Colonic mucosa (tissue), 4 donors: ENCODE results near the gene FREM1. TPM values are rescaled to one million over a fixed set of nuclear protein-coding genes. Genes with fewer than 3 reads are reported as not detected.

Experiments used
- DNase-seq: peaks from one replicate; pipeline ENCODE4 v3.0.0-alpha.2; 2020
- H3K27ac ChIP-seq: fragments of 200-600 bp; one replicate; pipeline ENCODE4 v1.8.0; 2021
- H3K27me3 ChIP-seq: fragments of 200-600 bp; one replicate; pipeline ENCODE4 v1.8.0; 2021
- H3K36me3 ChIP-seq: fragments of 200-600 bp; one replicate; pipeline ENCODE4 v1.8.0; 2021
- H3K4me1 ChIP-seq: fragments of 200-600 bp; one replicate; pipeline ENCODE4 v1.8.0; 2021; ENCODE audit warnings: mild to moderate bottlenecking
- H3K4me3 ChIP-seq: fragments of 200-600 bp; one replicate; pipeline ENCODE4 v1.8.0; 2021
- H3K9ac ChIP-seq, 2 donors: one replicate each; pipeline ENCODE4 v1.7.0; 2013; ENCODE audit warnings: control low read depth in 2 of 2, low read depth in 2 of 2, low read length in 2 of 2
- H3K9me3 ChIP-seq: fragments of 200-600 bp; one replicate; pipeline ENCODE4 v1.8.0; 2021
- intact Hi-C: fragments of 100-400 bp; cut with DNase I; formaldehyde crosslinking; loops from one replicate; pipeline ENCODE4 v1.14.1; 2022
- total RNA-seq, 2 donors: library from RNA; stranded (reverse); fragmentation: NEBNext Ultra II Directional in 1 of 2; extraction: Animal tissue kit (Norgen Biotek cat#: 25700) in 1 of 2; gene quantifications; one replicate each; pipeline ENCODE4 v1.2.1, GENCODE V29; 2021
- TF ChIP-seq, protein P1 (sequence below): fragments of 200-600 bp; IDR thresholded peaks from one replicate; pipeline ENCODE4 v1.8.0; 2022; ENCODE audit warnings: antibody characterized with exemption, mild to moderate bottlenecking
- donor health status: healthy.
- donor health status: DM: no; HTN: no; CAD: no.
- donor health status: DM: no; HTN: no; CAD: no.

The FREM1 gene
- total RNA-seq, 2 donors from 2014 or later = 1.1 to 1.5 TPM

DNA sequence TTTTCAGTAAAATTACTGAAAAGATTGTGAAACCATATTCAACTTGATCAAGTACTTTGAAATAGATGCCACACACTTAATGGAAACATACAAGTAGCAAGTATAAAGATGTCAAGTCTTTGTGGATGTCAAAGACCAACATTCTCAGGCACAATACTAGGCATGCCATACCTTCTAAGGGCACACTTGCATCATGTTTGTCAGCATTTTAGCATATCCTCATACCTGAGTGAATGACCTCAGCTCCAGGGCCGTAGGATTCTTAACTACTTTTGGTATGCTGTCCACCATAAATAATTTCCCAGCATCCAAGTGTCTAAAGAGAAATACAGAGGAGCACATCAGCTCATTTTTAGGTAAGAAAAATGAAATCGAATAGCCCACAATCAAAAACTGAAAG, 86.4 kb downstream of the FREM1 start:
- Histone ChIP-seq H3K36me3 (no peaks in the 10 kb centered on the region), H3K4me3 (no peak overlapping the region), H3K27me3 (no peaks in the 10 kb centered on the region), H3K9ac (no peak overlapping the region), H3K9me3 (no peaks in the 10 kb centered on the region), H3K4me1 (no peaks in the 10 kb centered on the region), H3K27ac (no peak overlapping the region)
- TF ChIP-seq, protein P1, sequence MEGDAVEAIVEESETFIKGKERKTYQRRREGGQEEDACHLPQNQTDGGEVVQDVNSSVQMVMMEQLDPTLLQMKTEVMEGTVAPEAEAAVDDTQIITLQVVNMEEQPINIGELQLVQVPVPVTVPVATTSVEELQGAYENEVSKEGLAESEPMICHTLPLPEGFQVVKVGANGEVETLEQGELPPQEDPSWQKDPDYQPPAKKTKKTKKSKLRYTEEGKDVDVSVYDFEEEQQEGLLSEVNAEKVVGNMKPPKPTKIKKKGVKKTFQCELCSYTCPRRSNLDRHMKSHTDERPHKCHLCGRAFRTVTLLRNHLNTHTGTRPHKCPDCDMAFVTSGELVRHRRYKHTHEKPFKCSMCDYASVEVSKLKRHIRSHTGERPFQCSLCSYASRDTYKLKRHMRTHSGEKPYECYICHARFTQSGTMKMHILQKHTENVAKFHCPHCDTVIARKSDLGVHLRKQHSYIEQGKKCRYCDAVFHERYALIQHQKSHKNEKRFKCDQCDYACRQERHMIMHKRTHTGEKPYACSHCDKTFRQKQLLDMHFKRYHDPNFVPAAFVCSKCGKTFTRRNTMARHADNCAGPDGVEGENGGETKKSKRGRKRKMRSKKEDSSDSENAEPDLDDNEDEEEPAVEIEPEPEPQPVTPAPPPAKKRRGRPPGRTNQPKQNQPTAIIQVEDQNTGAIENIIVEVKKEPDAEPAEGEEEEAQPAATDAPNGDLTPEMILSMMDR = no peak
- DNase-seq = no peak
- intact Hi-C loops = no loop called here

GRCh38 chr9:14822666-14823065, 87.6 kb downstream of the FREM1 start:
- Histone ChIP-seq H3K9me3 (no peaks in the 10 kb centered on the region), H3K4me1 (no peaks in the 10 kb centered on the region), H3K27me3 (no peaks in the 10 kb centered on the region), H3K4me3 (no peak overlapping the region), H3K36me3 (no peaks in the 10 kb centered on the region), H3K27ac (no peak overlapping the region), H3K9ac (no peak overlapping the region)
- DNase-seq = no peak
- intact Hi-C loops = no loop called here
- TF ChIP-seq, protein P1 = no peak

GRCh38 chr9:14819183-14819582, 91.0 kb downstream of the FREM1 start:
- TF ChIP-seq, protein P1 = no peak
- intact Hi-C loops = no loop called here
- no peaks in the 10 kb centered on the region for H3K27me3 ChIP-seq

DNA sequence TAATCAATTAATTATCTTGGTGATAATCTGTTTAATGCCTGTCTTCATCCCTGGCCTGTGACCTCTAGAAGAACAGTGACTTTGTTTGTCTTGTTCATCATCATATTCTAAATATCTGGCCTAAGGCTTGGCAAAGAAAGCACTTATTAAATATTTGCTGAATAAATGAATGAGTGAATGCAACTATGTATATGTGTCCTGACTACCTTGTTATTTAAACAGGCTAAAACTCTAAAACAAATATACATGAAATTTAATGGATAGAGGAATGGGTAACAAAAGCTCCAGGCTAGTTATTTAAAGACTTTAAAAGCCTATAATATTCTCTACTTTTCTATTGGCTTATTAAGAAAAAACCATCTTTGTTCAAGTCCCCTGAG, 96.0 kb downstream of the FREM1 start:
- no peak overlapping the region for H3K9ac ChIP-seq
- no peaks in the 10 kb centered on the region for H3K27me3 ChIP-seq
- no peak overlapping the region for H3K4me3 ChIP-seq
- no peaks in the 10 kb centered on the region for H3K9me3 ChIP-seq
- no peaks in the 10 kb centered on the region for H3K36me3 ChIP-seq
- no peaks in the 10 kb centered on the region for H3K4me1 ChIP-seq
- TF ChIP-seq, protein P1 = no peak
- intact Hi-C loops = no loop called here
- DNase-seq = no peak
- H3K27ac ChIP-seq = no peak overlapping the region

More at GRCh38 chr9:14819183-14819582, 91.0 kb downstream of the FREM1 start:
- H3K27ac ChIP-seq = no peak overlapping the region
- H3K36me3 ChIP-seq = no peaks in the 10 kb centered on the region
- no peak for DNase-seq
- H3K4me3 ChIP-seq = no peak overlapping the region
- H3K9ac ChIP-seq = no peak overlapping the region
- no peaks in the 10 kb centered on the region for H3K9me3 ChIP-seq
- no peaks in the 10 kb centered on the region for H3K4me1 ChIP-seq

DNA sequence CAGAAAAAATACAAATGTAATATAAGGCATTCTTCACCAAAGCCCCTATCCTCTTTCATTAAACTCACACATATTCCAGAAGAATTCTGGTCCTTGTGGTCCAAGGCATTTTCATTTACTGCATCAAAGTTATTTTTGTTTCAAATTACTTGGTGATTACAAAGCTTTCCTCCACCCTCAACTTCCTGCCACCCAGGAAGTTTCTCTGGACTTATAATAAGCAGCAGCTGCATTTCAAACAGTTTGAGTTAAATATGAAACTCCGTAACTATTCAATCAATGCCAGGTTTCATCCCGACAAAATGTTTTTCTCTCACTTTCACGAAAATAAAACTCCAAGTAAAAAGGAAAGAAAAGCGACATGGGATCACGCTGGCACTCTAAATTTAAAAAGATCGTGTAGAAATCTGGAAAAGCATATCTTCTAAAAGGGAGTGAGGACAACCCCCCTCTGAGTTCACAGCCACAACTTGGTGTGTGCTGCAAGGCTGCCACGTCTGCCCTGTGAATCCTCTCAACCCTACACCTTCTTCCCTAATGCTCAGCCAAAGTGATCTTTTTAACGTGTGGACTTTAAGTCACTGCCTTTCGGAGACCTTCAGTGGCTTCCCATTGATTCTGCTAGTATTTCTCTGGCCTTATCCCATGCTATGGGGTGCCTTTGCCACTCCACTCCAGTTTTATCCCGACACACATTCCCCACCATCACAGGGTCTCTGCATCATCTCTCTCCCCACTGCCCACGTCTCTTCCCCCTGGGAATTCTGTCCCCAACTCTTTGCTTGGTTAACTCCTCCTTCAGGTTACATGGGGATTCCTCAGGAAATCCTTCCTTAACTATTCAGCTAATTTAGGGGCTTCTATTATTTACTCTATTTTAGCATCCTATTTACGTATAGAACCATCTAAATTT, 96.6 kb downstream of the FREM1 start:
- H3K9me3 ChIP-seq = no peaks in the 10 kb centered on the region
- H3K36me3 ChIP-seq = no peaks in the 10 kb centered on the region
- H3K27me3 ChIP-seq = no peaks in the 10 kb centered on the region
- H3K9ac ChIP-seq = no peak overlapping the region
- H3K4me3 ChIP-seq = no peak overlapping the region
- intact Hi-C loops = no loop called here
- H3K27ac ChIP-seq = no peak overlapping the region
- DNase-seq = no peak
- TF ChIP-seq, protein P1 = no peak
- H3K4me1 ChIP-seq = no peaks in the 10 kb centered on the region
